H9 (cell line): Measurements from ENCODE around the gene LYRM9. TPM values are rescaled to one million over a fixed set of nuclear protein-coding genes. Genes with fewer than 3 reads are reported as not detected.

Experiments used
- DNase-seq: peaks from one replicate; pipeline ENCODE4 v3.0.0-alpha.2; 2017
- H2AFZ ChIP-seq: one replicate; pipeline ENCODE4 v1.6.1; 2013; ENCODE audit warnings: mild to moderate bottlenecking, low read length, control low read depth, moderate library complexity
- H2AK5ac ChIP-seq: 2 replicates; pipeline ENCODE4 v1.6.1; 2013; ENCODE audit warnings: low read length, control low read depth, mixed read lengths; ENCODE audit not compliant: insufficient read length
- H2BK120ac ChIP-seq: one replicate; pipeline ENCODE4 v1.6.1; 2013; ENCODE audit warnings: low read depth, mild to moderate bottlenecking, low read length, control low read depth, inconsistent platforms; ENCODE audit not compliant: poor library complexity, severe bottlenecking
- H2BK12ac ChIP-seq: 2 replicates; pipeline ENCODE4 v1.6.1; 2013; ENCODE audit warnings: low read length, control low read depth, mixed read lengths, low read depth; ENCODE audit not compliant: insufficient read length
- H2BK15ac ChIP-seq: 2 replicates; pipeline ENCODE4 v1.6.1; 2013; ENCODE audit warnings: low read depth, low read length, control low read depth
- H2BK20ac ChIP-seq: one replicate; pipeline ENCODE4 v1.6.1; 2013; ENCODE audit warnings: low read depth, mild to moderate bottlenecking, low read length, control low read depth, inconsistent platforms; ENCODE audit not compliant: poor library complexity, severe bottlenecking
- H2BK5ac ChIP-seq: 2 replicates; pipeline ENCODE4 v1.6.1; 2013; ENCODE audit warnings: low read length, control low read depth, mixed read lengths; ENCODE audit not compliant: insufficient read length
- H3K14ac ChIP-seq: 2 replicates; pipeline ENCODE4 v1.6.1; 2013; ENCODE audit warnings: low read length, control low read depth; ENCODE audit not compliant: insufficient read depth
- H3K18ac ChIP-seq: 2 replicates; pipeline ENCODE4 v1.6.1; 2013; ENCODE audit warnings: low read depth, mild to moderate bottlenecking, mixed read lengths, low read length, control low read depth; ENCODE audit not compliant: insufficient read length
- H3K23ac ChIP-seq: 2 replicates; pipeline ENCODE4 v1.6.1; 2013; ENCODE audit warnings: low read length, control low read depth, mixed read lengths, low read depth; ENCODE audit not compliant: insufficient read length
- H3K23me2 ChIP-seq: 2 replicates; pipeline ENCODE4 v1.6.1; 2013; ENCODE audit warnings: low read depth, mild to moderate bottlenecking, mixed read lengths, low read length, control low read depth; ENCODE audit not compliant: insufficient read length, poor library complexity, severe bottlenecking
- H3K27ac ChIP-seq: 2 replicates; pipeline ENCODE4 v1.5.1; 2013; ENCODE audit warnings: low read length, control low read depth, mixed read lengths, low read depth; ENCODE audit not compliant: insufficient read length
- H3K27me3 ChIP-seq: 2 replicates; pipeline ENCODE4 v1.6.1; 2013; ENCODE audit warnings: low read length, control low read depth, inconsistent platforms; ENCODE audit not compliant: insufficient read depth
- H3K4ac ChIP-seq: 2 replicates; pipeline ENCODE4 v1.6.1; 2013; ENCODE audit warnings: low read depth, mild to moderate bottlenecking, control low read depth, inconsistent platforms, low read length, moderate library complexity
- H3K4me1 ChIP-seq: 2 replicates; pipeline ENCODE4 v1.6.1; 2013; ENCODE audit warnings: low read length, control low read depth, inconsistent platforms; ENCODE audit not compliant: insufficient read depth
- H3K4me2 ChIP-seq: 2 replicates; pipeline ENCODE4 v1.6.1; 2013; ENCODE audit warnings: low read length, control low read depth, mixed read lengths; ENCODE audit not compliant: insufficient read length, insufficient read depth
- H3K56ac ChIP-seq: 2 replicates; pipeline ENCODE4 v1.6.1; 2013; ENCODE audit warnings: low read depth, mild to moderate bottlenecking, mixed read lengths, low read length, control low read depth; ENCODE audit not compliant: insufficient read length
- H3K79me1 ChIP-seq: 2 replicates; pipeline ENCODE4 v1.6.1; 2013; ENCODE audit warnings: low read depth, mild to moderate bottlenecking, moderate library complexity, low read length, control low read depth, inconsistent platforms; ENCODE audit not compliant: insufficient read depth, poor library complexity, severe bottlenecking
- H3K79me2 ChIP-seq: 2 replicates; pipeline ENCODE4 v1.6.1; 2013; ENCODE audit warnings: low read length, control low read depth, inconsistent platforms; ENCODE audit not compliant: insufficient read depth
- H3K9ac ChIP-seq: 2 replicates; pipeline ENCODE4 v1.6.1; 2013; ENCODE audit warnings: low read length, control low read depth, mixed read lengths; ENCODE audit not compliant: insufficient read length; ENCODE audit errors: extremely low read depth
- H3K9me3 ChIP-seq: one replicate; pipeline ENCODE4 v1.6.1; 2013; ENCODE audit warnings: low read depth, low read length, inconsistent platforms; ENCODE audit not compliant: control insufficient read depth
- H3T11ph ChIP-seq: one replicate; pipeline ENCODE4 v1.6.1; 2013; ENCODE audit warnings: mild to moderate bottlenecking, low read length, control low read depth, inconsistent platforms
- H4K20me1 ChIP-seq: one replicate; pipeline ENCODE4 v1.6.1; 2013; ENCODE audit not compliant: control insufficient read depth, insufficient read length, insufficient read depth
- H4K5ac ChIP-seq: 2 replicates; pipeline ENCODE4 v1.6.1; 2013; ENCODE audit warnings: low read depth, mild to moderate bottlenecking, mixed read lengths, low read length, control low read depth; ENCODE audit not compliant: insufficient read length
- H4K8ac ChIP-seq: replicated peaks from 2 replicates; pipeline ENCODE4 v1.6.1; 2013; ENCODE audit warnings: low read length, control low read depth, mixed read lengths, low read depth; ENCODE audit not compliant: insufficient read length
- H4K91ac ChIP-seq: 2 replicates; pipeline ENCODE4 v1.6.1; 2013; ENCODE audit warnings: low read depth, mild to moderate bottlenecking, moderate library complexity, mixed read lengths, low read length, control low read depth; ENCODE audit not compliant: insufficient read length
- H3K27ac Mint-ChIP-seq, 3 experiments: 2 replicates in 2 of 3; 3 replicates in 1 of 3; pipeline ENCODE4 v1.8.0; 2020 to 2021; ENCODE audit warnings: mixed read lengths in 3 of 3, mild to moderate bottlenecking in 1 of 3, moderate library complexity in 1 of 3
- H3K27me3 Mint-ChIP-seq: 2 replicates; pipeline ENCODE4 v1.8.0; 2021; ENCODE audit warnings: low read depth, mild to moderate bottlenecking, moderate library complexity, mixed read lengths
- H3K36me3 Mint-ChIP-seq, 3 experiments: 2 replicates in 2 of 3; 3 replicates in 1 of 3; pipeline ENCODE4 v1.8.0; 2020 to 2021; ENCODE audit warnings: low read depth in 3 of 3, mixed read lengths in 3 of 3; ENCODE audit not compliant: insufficient read depth in 1 of 3
- H3K4me1 Mint-ChIP-seq, 2 experiments: 2 replicates each; pipeline ENCODE4 v1.8.0; 2020; ENCODE audit warnings: mixed read lengths in 2 of 2
- H3K4me3 Mint-ChIP-seq, 2 experiments: 2 replicates in 1 of 2; 3 replicates in 1 of 2; pipeline ENCODE4 v1.8.0; 2020 to 2021; ENCODE audit warnings: mild to moderate bottlenecking in 2 of 2, mixed read lengths in 2 of 2, moderate library complexity in 1 of 2
- H3K9me3 Mint-ChIP-seq, 2 experiments: 2 replicates in 1 of 2; 3 replicates in 1 of 2; pipeline ENCODE4 v1.8.0; 2020; ENCODE audit warnings: mild to moderate bottlenecking in 2 of 2, mixed read lengths in 2 of 2, moderate library complexity in 1 of 2
- CTCF ChIP-seq: fragments of 200-600 bp; sonication (generic); conservative IDR thresholded peaks from 3 replicates; pipeline ENCODE4 v1.8.0; 2021; ENCODE audit warnings: antibody characterized with exemption, mild to moderate bottlenecking
- whole genome bisulfite sequencing: extraction: QIAGEN DNeasy Blood & Tissue Kit; methylation state at CpG from one replicate; pipeline ENCODE4 v1.1.7; 2013; ENCODE audit warnings: missing lambda C conversion rate, low lambda C conversion rate, mixed read lengths; ENCODE audit not compliant: insufficient read length; ENCODE audit errors: extremely low coverage; 5-methylcytosine and 5-hydroxymethylcytosine counted together
- total RNA-seq: library from RNA; stranded (reverse); gene quantifications from 2 replicates; pipeline ENCODE4 v1.2.1, GENCODE V29; 2021

The LYRM9 gene
- total RNA-seq, 1 experiment from 2014 or later: 2.2 TPM

GRCh38 chr17:27870345-27870744 lies 22.8 kb downstream of the LYRM9 start:
- H3K27me3 Mint-ChIP-seq: peaks cover 4% of the 10 kb centered on the region
- H4K20me1 ChIP-seq: no peaks in the 10 kb centered on the region
- no peak overlapping the region for H2BK15ac ChIP-seq
- no peak overlapping the region for H3K27ac Mint-ChIP-seq
- no peaks in the 10 kb centered on the region for H3K4me1 ChIP-seq
- WGBS: no CpG with 5 or more reads among the region's 2 CpGs
- H2BK12ac ChIP-seq: no peak overlapping the region
- H3K27ac ChIP-seq: no peak overlapping the region
- H3K4ac ChIP-seq: no peak overlapping the region
- no peaks in the 10 kb centered on the region for H3K27me3 ChIP-seq
- H4K5ac ChIP-seq: no peak overlapping the region
- H3K23ac ChIP-seq: no peak overlapping the region
- no peak overlapping the region for H3K18ac ChIP-seq
- H2BK20ac ChIP-seq: no peak overlapping the region
- H4K91ac ChIP-seq: no peak overlapping the region
- no peak overlapping the region for H2AK5ac ChIP-seq
- no peak overlapping the region for H3T11ph ChIP-seq
- no peaks in the 10 kb centered on the region for H3K9me3 ChIP-seq
- H3K4me1 Mint-ChIP-seq: peaks cover 2 to 3% of the 10 kb centered on the region in 2 experiments; a peak in 3 of 4 replicates
- H3K14ac ChIP-seq: no peak overlapping the region
- no peaks in the 10 kb centered on the region for H3K23me2 ChIP-seq
- no peak overlapping the region for H3K4me3 Mint-ChIP-seq
- no peak overlapping the region for H3K4me2 ChIP-seq
- no peak overlapping the region for H2AFZ ChIP-seq
- H2BK5ac ChIP-seq: no peak overlapping the region
- DNase-seq: no peak
- H3K36me3 Mint-ChIP-seq: no peaks in the 10 kb centered on the region; a peak in 1 of 7 replicates
- peaks cover 0 to 2% of the 10 kb centered on the region in 2 experiments; a peak in 1 of 5 replicates for H3K9me3 Mint-ChIP-seq
- H4K8ac ChIP-seq: no peak overlapping the region
- H3K79me2 ChIP-seq: no peaks in the 10 kb centered on the region
- H3K79me1 ChIP-seq: no peaks in the 10 kb centered on the region
- TF ChIP-seq CTCF: no peak
- H3K9ac ChIP-seq: no peak overlapping the region
- no peak overlapping the region for H3K56ac ChIP-seq
- H2BK120ac ChIP-seq: no peak overlapping the region
